Immature natural killer cell (primary cell): ENCODE data around the gene KERA. TPM values are rescaled to one million over a fixed set of nuclear protein-coding genes. Genes with fewer than 3 reads are reported as not detected.
"Not testable (repeated sequence)": the region's sequence is repeated elsewhere in the genome, so short reads cannot be mapped to it uniquely, and the experiment has no call there.

Experiments
- DNase-seq, 3 donors: peaks; one replicate each; pipeline ENCODE4 v3.0.0; 2022; ENCODE audit warnings: mixed read lengths in 1 of 3
- H3K27ac Mint-ChIP-seq, 6 donors: one replicate each; pipeline ENCODE4 v1.8.0; 2020; ENCODE audit warnings: mixed read lengths in 6 of 6, mild to moderate bottlenecking in 5 of 6, inconsistent platforms in 4 of 6, moderate library complexity in 3 of 6
- H3K27me3 Mint-ChIP-seq, 3 donors: one replicate each; pipeline ENCODE4 v1.8.0; 2020 to 2021; ENCODE audit warnings: low read depth in 3 of 3, mild to moderate bottlenecking in 3 of 3, mixed read lengths in 3 of 3, moderate library complexity in 3 of 3, inconsistent platforms in 1 of 3
- H3K36me3 Mint-ChIP-seq, 3 donors: one replicate each; pipeline ENCODE4 v1.8.0; 2020; ENCODE audit warnings: mixed read lengths in 3 of 3, inconsistent platforms in 2 of 3, mild to moderate bottlenecking in 2 of 3
- H3K4me1 Mint-ChIP-seq, 2 donors: one replicate each; pipeline ENCODE4 v1.8.0; 2020; ENCODE audit warnings: inconsistent platforms in 2 of 2, mild to moderate bottlenecking in 2 of 2, mixed read lengths in 2 of 2, moderate library complexity in 1 of 2
- H3K4me3 Mint-ChIP-seq, 5 donors: one replicate each; pipeline ENCODE4 v1.8.0; 2020; ENCODE audit warnings: mild to moderate bottlenecking in 5 of 5, mixed read lengths in 5 of 5, inconsistent platforms in 3 of 5, moderate library complexity in 3 of 5
- H3K9me3 Mint-ChIP-seq, 6 donors: one replicate each; pipeline ENCODE4 v1.8.0; 2020; ENCODE audit warnings: mild to moderate bottlenecking in 6 of 6, mixed read lengths in 6 of 6, inconsistent platforms in 4 of 6, moderate library complexity in 3 of 6
- polyA plus RNA-seq, 3 donors: library from polyadenylated mRNA; unstranded; fragments of 300-500 nt; fragmentation: Illumina TruSeq; gene quantifications; one replicate each; pipeline ENCODE4 v1.2.3, GENCODE V29; 2021

KERA gene
- polyA plus RNA-seq, 3 donors from 2014 or later = not detected

- peaks cover 0 to 3% (median 0%) of the 10 kb centered on the region in 3 donors for H3K27me3 Mint-ChIP-seq
- H3K4me1 Mint-ChIP-seq = no peaks in the 10 kb centered on the region
- peaks cover 11 to 28% (median 20%) of the 10 kb centered on the region in 6 donors for H3K9me3 Mint-ChIP-seq
- H3K27ac Mint-ChIP-seq = no peak overlapping the region
- H3K36me3 Mint-ChIP-seq = no peaks in the 10 kb centered on the region
- DNase-seq = no peak
- H3K4me3 Mint-ChIP-seq = no peak overlapping the region
Measured at GRCh38 chr12:91093341-91093740, 35.5 kb upstream of the KERA start.

DNA sequence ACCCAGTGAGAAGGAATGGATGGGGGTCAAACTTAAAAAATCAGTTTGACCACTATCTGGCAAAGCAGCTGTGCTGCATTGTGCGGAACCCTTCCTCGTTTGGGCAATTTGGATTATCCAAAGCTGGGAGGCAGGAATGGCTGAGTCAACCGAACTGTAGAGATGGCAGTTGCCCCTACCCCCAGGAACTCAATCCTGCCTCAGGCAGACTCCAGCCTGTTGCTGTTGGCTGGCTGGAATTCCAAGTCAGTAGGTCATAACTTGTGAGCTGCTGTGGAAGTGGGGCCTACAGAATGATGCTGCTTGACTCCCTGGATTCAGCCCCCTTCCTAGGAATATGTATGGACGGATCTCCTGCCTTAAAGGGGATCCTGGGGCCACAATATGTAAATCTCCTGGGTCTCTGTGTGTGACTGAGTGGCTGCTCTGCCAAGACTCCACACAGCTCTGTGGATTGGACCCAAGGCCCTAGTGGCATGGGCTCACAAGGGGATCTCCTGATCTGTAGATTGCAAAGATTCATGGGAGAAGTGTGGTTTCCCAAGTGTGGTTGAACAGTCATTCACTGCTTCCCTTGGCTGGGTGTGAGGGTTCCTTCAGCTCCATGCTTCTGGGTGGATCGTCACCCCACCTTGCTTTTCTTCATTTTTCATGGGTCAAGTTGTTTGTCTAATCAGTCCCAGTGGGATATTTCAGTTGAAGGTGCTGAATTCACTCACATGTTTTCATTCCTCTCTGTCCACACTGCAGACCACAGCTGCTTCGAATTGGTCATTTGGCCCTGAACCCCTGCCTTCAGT, 34.3 kb upstream of the KERA start:
- Mint-ChIP-seq H3K4me3 (no peak overlapping the region), H3K9me3 (peaks cover 16 to 28% (median 23%) of the 10 kb centered on the region in 6 donors), H3K4me1 (no peaks in the 10 kb centered on the region), H3K27ac (no peak overlapping the region), H3K36me3 (no peaks in the 10 kb centered on the region), H3K27me3 (peaks cover 0 to 3% (median 0%) of the 10 kb centered on the region in 3 donors)
- no peak for DNase-seq

- H3K4me1 Mint-ChIP-seq, H3K27ac Mint-ChIP-seq, H3K36me3 Mint-ChIP-seq, H3K27me3 Mint-ChIP-seq, H3K4me3 Mint-ChIP-seq, DNase-seq: not testable (repeated sequence)
- peaks cover 19 to 28% (median 23%) of the 10 kb centered on the region in 6 donors for H3K9me3 Mint-ChIP-seq
Measured at GRCh38 chr12:91089953-91090352, 32.1 kb upstream of the KERA start.

DNA sequence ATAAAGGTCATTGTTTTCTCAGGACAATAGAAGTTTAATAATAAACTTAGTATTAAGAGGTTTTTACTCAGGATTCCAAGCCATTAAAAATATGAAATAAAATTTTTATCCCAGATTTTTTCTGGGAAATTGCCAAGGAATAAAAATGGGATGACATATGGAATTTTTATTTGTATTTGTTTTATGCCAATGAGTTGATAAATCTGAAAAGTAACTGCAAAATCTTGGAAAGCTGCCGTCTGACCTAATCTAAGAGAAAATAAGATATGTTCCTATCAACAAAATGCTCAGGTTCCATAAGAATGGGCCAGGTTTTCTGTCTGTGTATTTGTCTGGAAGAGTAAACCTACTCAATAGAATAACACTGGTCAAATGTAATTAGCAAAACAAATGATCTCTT, 22.2 kb upstream of the KERA start:
- Mint-ChIP-seq H3K9me3 (peaks cover 0 to 6% (median 0%) of the 10 kb centered on the region in 6 donors), H3K27ac (no peak overlapping the region), H3K4me3 (no peak overlapping the region), H3K36me3 (no peaks in the 10 kb centered on the region), H3K4me1 (no peaks in the 10 kb centered on the region), H3K27me3 (peaks cover 0 to 3% (median 1%) of the 10 kb centered on the region in 3 donors)
- no peak for DNase-seq

- H3K9me3 Mint-ChIP-seq = peaks cover 0 to 4% (median 0%) of the 10 kb centered on the region in 6 donors
- no peak for DNase-seq
- peaks cover 0 to 4% (median 3%) of the 10 kb centered on the region in 3 donors for H3K27me3 Mint-ChIP-seq
- H3K36me3 Mint-ChIP-seq = no peaks in the 10 kb centered on the region
- H3K4me1 Mint-ChIP-seq = no peaks in the 10 kb centered on the region
- no peak overlapping the region for H3K4me3 Mint-ChIP-seq
- no peak overlapping the region for H3K27ac Mint-ChIP-seq
Measured at GRCh38 chr12:91078501-91078900, 20.7 kb upstream of the KERA start.

DNA sequence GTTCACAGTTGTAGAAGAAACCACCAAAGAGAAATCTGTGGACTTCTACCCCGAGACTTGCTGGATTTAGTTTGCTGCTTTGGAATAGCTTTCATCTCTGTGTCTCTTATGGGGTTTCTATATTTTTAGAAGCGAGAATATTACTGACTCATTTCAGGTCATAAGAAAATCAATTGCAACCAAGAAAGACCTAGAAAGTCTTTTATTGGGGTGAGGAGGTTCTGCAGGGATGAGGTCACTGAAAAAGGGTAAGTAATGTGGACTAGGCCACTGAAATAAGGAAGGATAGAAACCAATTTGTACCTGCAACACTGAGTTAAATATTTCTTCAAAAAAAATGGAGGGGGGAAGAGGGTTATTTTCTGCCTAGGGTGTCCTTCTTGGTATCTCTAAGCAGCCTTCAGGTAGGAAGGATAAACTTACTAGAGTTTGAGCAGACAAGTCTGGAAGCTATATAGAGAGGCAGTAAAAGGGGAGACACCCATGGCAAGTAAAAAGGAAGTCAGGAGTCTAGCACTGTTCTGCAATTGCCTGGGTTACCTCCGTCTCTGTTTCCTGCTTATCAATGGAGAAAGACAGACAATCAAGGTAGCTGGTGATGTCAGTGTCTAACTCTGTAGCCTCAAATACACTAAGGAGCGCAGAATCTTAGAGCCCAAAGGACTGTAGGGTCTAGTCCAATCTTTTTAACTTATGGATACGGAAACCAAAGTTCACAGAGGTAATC, 19.6 kb upstream of the KERA start:
- DNase-seq = no peak
- H3K4me1 Mint-ChIP-seq = no peaks in the 10 kb centered on the region
- H3K27me3 Mint-ChIP-seq = peaks cover 0 to 4% (median 3%) of the 10 kb centered on the region in 3 donors
- H3K9me3 Mint-ChIP-seq = peaks cover 0 to 4% (median 0%) of the 10 kb centered on the region in 6 donors
- no peak overlapping the region for H3K4me3 Mint-ChIP-seq
- no peaks in the 10 kb centered on the region for H3K36me3 Mint-ChIP-seq
- H3K27ac Mint-ChIP-seq = no peak overlapping the region

- Mint-ChIP-seq H3K4me3 (no peak overlapping the region), H3K27ac (no peak overlapping the region), H3K27me3 (peaks cover 0 to 4% (median 3%) of the 10 kb centered on the region in 3 donors), H3K4me1 (no peaks in the 10 kb centered on the region), H3K36me3 (no peaks in the 10 kb centered on the region), H3K9me3 (peaks cover 0 to 2% (median under 1%) of the 10 kb centered on the region in 6 donors)
- no peak for DNase-seq
Measured at GRCh38 chr12:91074851-91075250, 17.0 kb upstream of the KERA start.

GRCh38 chr12:91074154-91074709, 16.4 kb upstream of the KERA start:
- no peaks in the 10 kb centered on the region for H3K36me3 Mint-ChIP-seq
- peaks cover 0 to 4% (median 3%) of the 10 kb centered on the region in 3 donors for H3K27me3 Mint-ChIP-seq

DNA sequence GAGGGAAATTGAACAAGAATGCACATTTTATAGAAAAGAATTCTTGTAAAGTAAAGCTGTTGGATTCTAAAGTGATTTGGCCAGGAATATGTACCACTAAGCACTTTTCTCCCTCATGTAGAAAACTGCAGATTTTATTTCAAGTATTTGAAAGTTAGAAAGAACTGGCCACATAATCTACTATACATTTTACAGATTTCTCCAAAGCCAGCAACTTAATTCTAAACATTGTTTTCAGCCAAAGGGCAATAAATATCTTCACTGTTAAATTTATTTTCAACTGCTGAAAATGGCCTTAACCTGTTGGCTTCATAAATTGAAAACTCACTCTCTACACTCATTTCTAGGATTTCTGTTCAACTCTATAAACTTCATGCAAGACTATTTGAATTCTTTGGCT, 15.6 kb upstream of the KERA start:
- Mint-ChIP-seq H3K36me3 (no peaks in the 10 kb centered on the region), H3K4me3 (no peak overlapping the region), H3K4me1 (no peaks in the 10 kb centered on the region), H3K27me3 (peaks cover 0 to 4% (median 3%) of the 10 kb centered on the region in 3 donors), H3K27ac (no peak overlapping the region), H3K9me3 (peaks cover 0 to 2% (median under 1%) of the 10 kb centered on the region in 6 donors)
- no peak for DNase-seq

More at GRCh38 chr12:91074154-91074709, 16.4 kb upstream of the KERA start:
- H3K4me3 Mint-ChIP-seq = no peak overlapping the region
- no peaks in the 10 kb centered on the region for H3K4me1 Mint-ChIP-seq
- no peak for DNase-seq
- no peak overlapping the region for H3K27ac Mint-ChIP-seq
- peaks cover 0 to 2% (median under 1%) of the 10 kb centered on the region in 6 donors for H3K9me3 Mint-ChIP-seq

DNA sequence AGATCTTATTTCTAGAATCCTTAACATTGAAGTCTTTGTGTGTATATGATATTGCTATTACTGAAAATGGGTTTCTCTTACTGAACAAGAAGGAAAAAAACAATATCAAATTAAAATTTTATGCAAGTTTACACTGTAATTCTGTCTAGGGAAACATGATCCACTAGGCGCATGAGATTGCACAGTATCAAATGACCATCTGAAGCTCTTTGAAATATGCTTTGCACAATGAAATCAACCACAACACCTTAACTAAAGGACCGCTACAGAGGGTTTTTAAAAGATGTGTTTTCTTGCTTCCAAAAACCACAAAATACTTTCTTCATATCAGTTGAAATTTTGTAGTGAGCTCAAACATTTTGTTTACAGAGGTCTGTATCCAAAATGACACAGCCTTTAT, 15.1 kb upstream of the KERA start:
- no peak overlapping the region for H3K27ac Mint-ChIP-seq
- H3K36me3 Mint-ChIP-seq = no peaks in the 10 kb centered on the region
- peaks cover 0 to 4% (median 2%) of the 10 kb centered on the region in 3 donors for H3K27me3 Mint-ChIP-seq
- peaks cover 0 to 2% (median 0%) of the 10 kb centered on the region in 6 donors for H3K9me3 Mint-ChIP-seq
- no peak for DNase-seq
- H3K4me3 Mint-ChIP-seq = no peak overlapping the region
- no peaks in the 10 kb centered on the region for H3K4me1 Mint-ChIP-seq

DNA sequence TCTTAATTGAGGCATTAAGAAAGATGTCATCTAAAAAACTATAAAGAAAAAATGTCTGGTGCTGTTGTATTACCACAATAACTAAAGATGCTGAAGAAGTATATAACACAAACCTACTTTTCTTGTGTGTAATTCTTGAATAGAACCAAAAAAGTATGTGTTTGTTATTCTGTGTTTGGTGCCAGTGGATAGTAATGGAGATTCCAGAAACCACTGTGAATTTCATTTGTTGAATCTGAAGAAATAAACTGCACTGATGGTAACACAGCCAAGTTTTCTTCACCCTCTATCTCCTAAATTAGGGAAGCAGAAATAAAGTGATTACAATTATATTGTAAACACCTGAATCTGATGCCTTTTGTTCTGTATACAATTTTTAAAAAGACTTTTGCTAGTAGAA, 13.1 kb upstream of the KERA start:
- Mint-ChIP-seq H3K27ac (no peak overlapping the region), H3K4me1 (no peaks in the 10 kb centered on the region), H3K4me3 (no peak overlapping the region), H3K9me3 (peaks cover 0 to 2% (median 0%) of the 10 kb centered on the region in 6 donors), H3K27me3 (peaks cover 0 to 4% (median 0%) of the 10 kb centered on the region in 3 donors), H3K36me3 (no peaks in the 10 kb centered on the region)
- DNase-seq = no peak

GRCh38 chr12:91065396-91065795, 7.6 kb upstream of the KERA start:
- Mint-ChIP-seq H3K4me3 (no peak overlapping the region), H3K27me3 (no peaks in the 10 kb centered on the region), H3K9me3 (peaks cover 0 to 4% (median 0%) of the 10 kb centered on the region in 6 donors), H3K36me3 (no peaks in the 10 kb centered on the region), H3K4me1 (no peaks in the 10 kb centered on the region), H3K27ac (no peak overlapping the region)
- no peak for DNase-seq

- H3K27ac Mint-ChIP-seq = no peak overlapping the region
- no peaks in the 10 kb centered on the region for H3K36me3 Mint-ChIP-seq
- H3K27me3 Mint-ChIP-seq = no peaks in the 10 kb centered on the region
- DNase-seq = no peak
- H3K9me3 Mint-ChIP-seq = peaks cover 0 to 4% (median 0%) of the 10 kb centered on the region in 6 donors
- no peaks in the 10 kb centered on the region for H3K4me1 Mint-ChIP-seq
- H3K4me3 Mint-ChIP-seq = no peak overlapping the region
Measured at GRCh38 chr12:91064640-91065039, 6.8 kb upstream of the KERA start.

DNA sequence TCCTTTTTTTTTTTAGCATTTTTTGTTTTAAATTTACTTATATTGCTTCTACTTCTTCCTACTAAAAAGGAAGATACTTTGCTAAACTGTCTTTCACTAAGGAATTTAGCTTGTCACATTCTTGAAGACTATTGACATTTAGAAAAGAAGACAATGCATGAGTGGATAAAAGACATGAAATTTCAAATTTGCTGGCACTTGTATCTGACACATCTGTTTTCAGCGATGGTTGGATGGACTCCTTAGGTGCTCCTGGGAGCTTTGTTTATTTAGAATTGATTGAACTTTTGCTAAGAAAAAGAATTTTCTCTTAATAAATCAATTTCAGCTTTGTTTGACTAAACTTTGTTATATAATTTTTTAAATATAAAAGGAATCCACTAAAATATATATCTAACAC, 3.3 kb upstream of the KERA start:
- Mint-ChIP-seq H3K36me3 (no peaks in the 10 kb centered on the region), H3K4me1 (no peaks in the 10 kb centered on the region), H3K27ac (no peak overlapping the region), H3K4me3 (no peak overlapping the region), H3K27me3 (no peaks in the 10 kb centered on the region), H3K9me3 (peaks cover 0 to 4% (median 0%) of the 10 kb centered on the region in 6 donors)
- no peak for DNase-seq
